Measurements from ENCODE around the gene CRYGB. TPM values are rescaled to one million over a fixed set of nuclear protein-coding genes. Genes with fewer than 3 reads are reported as not detected.

The CRYGB gene
- total and polyA plus RNA-seq, 2 of the 13 experiments (the other 11 are each of a cell fraction or from before 2014, with no cell fraction given), result not detected

- TF ChIP-seq, protein P1, sequence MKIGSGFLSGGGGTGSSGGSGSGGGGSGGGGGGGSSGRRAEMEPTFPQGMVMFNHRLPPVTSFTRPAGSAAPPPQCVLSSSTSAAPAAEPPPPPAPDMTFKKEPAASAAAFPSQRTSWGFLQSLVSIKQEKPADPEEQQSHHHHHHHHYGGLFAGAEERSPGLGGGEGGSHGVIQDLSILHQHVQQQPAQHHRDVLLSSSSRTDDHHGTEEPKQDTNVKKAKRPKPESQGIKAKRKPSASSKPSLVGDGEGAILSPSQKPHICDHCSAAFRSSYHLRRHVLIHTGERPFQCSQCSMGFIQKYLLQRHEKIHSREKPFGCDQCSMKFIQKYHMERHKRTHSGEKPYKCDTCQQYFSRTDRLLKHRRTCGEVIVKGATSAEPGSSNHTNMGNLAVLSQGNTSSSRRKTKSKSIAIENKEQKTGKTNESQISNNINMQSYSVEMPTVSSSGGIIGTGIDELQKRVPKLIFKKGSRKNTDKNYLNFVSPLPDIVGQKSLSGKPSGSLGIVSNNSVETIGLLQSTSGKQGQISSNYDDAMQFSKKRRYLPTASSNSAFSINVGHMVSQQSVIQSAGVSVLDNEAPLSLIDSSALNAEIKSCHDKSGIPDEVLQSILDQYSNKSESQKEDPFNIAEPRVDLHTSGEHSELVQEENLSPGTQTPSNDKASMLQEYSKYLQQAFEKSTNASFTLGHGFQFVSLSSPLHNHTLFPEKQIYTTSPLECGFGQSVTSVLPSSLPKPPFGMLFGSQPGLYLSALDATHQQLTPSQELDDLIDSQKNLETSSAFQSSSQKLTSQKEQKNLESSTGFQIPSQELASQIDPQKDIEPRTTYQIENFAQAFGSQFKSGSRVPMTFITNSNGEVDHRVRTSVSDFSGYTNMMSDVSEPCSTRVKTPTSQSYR (CRISPR knock-in tag; IDR thresholded peaks at IDR 0.05; ENCODE audit: borderline replicate concordance), result peak; percentile 97
- TF ChIP-seq ESRRA (CRISPR knock-in tag; IDR thresholded peaks at IDR 0.05; ENCODE audit: low read depth), result no peak
- TF ChIP-seq ZNF331 (CRISPR knock-in tag; IDR thresholded peaks at IDR 0.05), result peak; percentile 30; the same call in 1 of the 2 replicates
- TF ChIP-seq NCOR1 (IDR thresholded peaks at IDR 0.05; ENCODE audit: borderline replicate concordance, low read length), result 0 out of 2 replicates have a peak, but pooled peaks have one; percentile 21
- no peak for TF ChIP-seq ZNF354B (CRISPR knock-in tag; IDR thresholded peaks at IDR 0.05)
- no peak for TF ChIP-seq ZNF232 (CRISPR knock-in tag; IDR thresholded peaks at IDR 0.05; ENCODE audit: borderline replicate concordance)
- peak; percentile 60; the same call in 1 of the 2 replicates for TF ChIP-seq ZNF350 (CRISPR knock-in tag; IDR thresholded peaks at IDR 0.05; ENCODE audit: borderline replicate concordance, low read depth)
- TF ChIP-seq MED1 (CRISPR knock-in tag; IDR thresholded peaks at IDR 0.05), result 0 out of 2 replicates have a peak, but pooled peaks have one; percentile 22
- TF ChIP-seq FOXP4 (CRISPR knock-in tag; IDR thresholded peaks at IDR 0.05), result 0 out of 2 replicates have a peak, but pooled peaks have one; percentile 25
- TF ChIP-seq FLYWCH1 (CRISPR knock-in tag; IDR thresholded peaks at IDR 0.05), result no peak
- no peak for TF ChIP-seq SOX6 (IDR thresholded peaks at IDR 0.05)
- TF ChIP-seq SOX6 (CRISPR knock-in tag; IDR thresholded peaks at IDR 0.05), result peak; percentile 79
- TF ChIP-seq, protein P2, sequence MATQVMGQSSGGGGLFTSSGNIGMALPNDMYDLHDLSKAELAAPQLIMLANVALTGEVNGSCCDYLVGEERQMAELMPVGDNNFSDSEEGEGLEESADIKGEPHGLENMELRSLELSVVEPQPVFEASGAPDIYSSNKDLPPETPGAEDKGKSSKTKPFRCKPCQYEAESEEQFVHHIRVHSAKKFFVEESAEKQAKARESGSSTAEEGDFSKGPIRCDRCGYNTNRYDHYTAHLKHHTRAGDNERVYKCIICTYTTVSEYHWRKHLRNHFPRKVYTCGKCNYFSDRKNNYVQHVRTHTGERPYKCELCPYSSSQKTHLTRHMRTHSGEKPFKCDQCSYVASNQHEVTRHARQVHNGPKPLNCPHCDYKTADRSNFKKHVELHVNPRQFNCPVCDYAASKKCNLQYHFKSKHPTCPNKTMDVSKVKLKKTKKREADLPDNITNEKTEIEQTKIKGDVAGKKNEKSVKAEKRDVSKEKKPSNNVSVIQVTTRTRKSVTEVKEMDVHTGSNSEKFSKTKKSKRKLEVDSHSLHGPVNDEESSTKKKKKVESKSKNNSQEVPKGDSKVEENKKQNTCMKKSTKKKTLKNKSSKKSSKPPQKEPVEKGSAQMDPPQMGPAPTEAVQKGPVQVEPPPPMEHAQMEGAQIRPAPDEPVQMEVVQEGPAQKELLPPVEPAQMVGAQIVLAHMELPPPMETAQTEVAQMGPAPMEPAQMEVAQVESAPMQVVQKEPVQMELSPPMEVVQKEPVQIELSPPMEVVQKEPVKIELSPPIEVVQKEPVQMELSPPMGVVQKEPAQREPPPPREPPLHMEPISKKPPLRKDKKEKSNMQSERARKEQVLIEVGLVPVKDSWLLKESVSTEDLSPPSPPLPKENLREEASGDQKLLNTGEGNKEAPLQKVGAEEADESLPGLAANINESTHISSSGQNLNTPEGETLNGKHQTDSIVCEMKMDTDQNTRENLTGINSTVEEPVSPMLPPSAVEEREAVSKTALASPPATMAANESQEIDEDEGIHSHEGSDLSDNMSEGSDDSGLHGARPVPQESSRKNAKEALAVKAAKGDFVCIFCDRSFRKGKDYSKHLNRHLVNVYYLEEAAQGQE (IDR thresholded peaks at IDR 0.05; ENCODE audit: borderline replicate concordance in 1 of 2, low read depth in 1 of 2, low read length in 2 of 2), result no peak
- no peak for TF ChIP-seq HNRNPLL (IDR thresholded peaks at IDR 0.05; ENCODE audit: low read depth, low read length, poor library complexity, severe bottlenecking)
- TF ChIP-seq, protein P3, sequence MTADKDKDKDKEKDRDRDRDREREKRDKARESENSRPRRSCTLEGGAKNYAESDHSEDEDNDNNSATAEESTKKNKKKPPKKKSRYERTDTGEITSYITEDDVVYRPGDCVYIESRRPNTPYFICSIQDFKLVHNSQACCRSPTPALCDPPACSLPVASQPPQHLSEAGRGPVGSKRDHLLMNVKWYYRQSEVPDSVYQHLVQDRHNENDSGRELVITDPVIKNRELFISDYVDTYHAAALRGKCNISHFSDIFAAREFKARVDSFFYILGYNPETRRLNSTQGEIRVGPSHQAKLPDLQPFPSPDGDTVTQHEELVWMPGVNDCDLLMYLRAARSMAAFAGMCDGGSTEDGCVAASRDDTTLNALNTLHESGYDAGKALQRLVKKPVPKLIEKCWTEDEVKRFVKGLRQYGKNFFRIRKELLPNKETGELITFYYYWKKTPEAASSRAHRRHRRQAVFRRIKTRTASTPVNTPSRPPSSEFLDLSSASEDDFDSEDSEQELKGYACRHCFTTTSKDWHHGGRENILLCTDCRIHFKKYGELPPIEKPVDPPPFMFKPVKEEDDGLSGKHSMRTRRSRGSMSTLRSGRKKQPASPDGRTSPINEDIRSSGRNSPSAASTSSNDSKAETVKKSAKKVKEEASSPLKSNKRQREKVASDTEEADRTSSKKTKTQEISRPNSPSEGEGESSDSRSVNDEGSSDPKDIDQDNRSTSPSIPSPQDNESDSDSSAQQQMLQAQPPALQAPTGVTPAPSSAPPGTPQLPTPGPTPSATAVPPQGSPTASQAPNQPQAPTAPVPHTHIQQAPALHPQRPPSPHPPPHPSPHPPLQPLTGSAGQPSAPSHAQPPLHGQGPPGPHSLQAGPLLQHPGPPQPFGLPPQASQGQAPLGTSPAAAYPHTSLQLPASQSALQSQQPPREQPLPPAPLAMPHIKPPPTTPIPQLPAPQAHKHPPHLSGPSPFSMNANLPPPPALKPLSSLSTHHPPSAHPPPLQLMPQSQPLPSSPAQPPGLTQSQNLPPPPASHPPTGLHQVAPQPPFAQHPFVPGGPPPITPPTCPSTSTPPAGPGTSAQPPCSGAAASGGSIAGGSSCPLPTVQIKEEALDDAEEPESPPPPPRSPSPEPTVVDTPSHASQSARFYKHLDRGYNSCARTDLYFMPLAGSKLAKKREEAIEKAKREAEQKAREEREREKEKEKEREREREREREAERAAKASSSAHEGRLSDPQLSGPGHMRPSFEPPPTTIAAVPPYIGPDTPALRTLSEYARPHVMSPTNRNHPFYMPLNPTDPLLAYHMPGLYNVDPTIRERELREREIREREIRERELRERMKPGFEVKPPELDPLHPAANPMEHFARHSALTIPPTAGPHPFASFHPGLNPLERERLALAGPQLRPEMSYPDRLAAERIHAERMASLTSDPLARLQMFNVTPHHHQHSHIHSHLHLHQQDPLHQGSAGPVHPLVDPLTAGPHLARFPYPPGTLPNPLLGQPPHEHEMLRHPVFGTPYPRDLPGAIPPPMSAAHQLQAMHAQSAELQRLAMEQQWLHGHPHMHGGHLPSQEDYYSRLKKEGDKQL (CRISPR knock-in tag; IDR thresholded peaks at IDR 0.05; ENCODE audit: low read depth), result no peak
Measured at GRCh38 chr2:208179028-208179609, 33.2 kb upstream of the CRYGB start (continued).

Measured in HepG2 (cell line).